OCI-LY7 (cell line): Measurements from ENCODE around the gene NPEPL1.

ENCODE experiments used
- CTCF ChIP-seq: fragments of 200-600 bp; sonication (generic); conservative IDR thresholded peaks from 2 replicates; pipeline ENCODE4 v1.5.1; 2014; ENCODE audit warnings: mild to moderate bottlenecking, antibody characterized with exemption, low read length, moderate library complexity, mixed read lengths
- EZH2phosphoT487 ChIP-seq: fragments of 200-600 bp; sonication (generic); IDR thresholded peaks from 2 replicates; pipeline ENCODE4 v1.6.1; 2018; ENCODE audit warnings: low read depth, borderline replicate concordance, mild to moderate bottlenecking, mixed run types, antibody characterized with exemption, low read length, moderate library complexity, mixed read lengths

GRCh38 chr20:58675146-58675584, 17.4 kb upstream of the NPEPL1 start:
- TF ChIP-seq CTCF (no peak), EZH2phosphoT487 (no peak)
